Measurements from ENCODE around the gene MRPS9.

GRCh38 chr2:105099153-105099552 is 61.3 kb downstream of the MRPS9 start:
- TF ChIP-seq CTCF (IDR thresholded peaks at IDR 0.05; ENCODE audit: extremely low read depth in 1 of 2, insufficient read depth in 1 of 2, low read depth in 1 of 2, low read length in 2 of 2) = no peak
- no peak for TF ChIP-seq MYC (IDR thresholded peaks at IDR 0.05; ENCODE audit: low read depth, low read length)
- no peak for TF ChIP-seq EZH2 (IDR thresholded peaks at IDR 0.05; ENCODE audit: borderline replicate concordance, low read depth, low read length, severe bottlenecking)
- TF ChIP-seq JUN (IDR thresholded peaks at IDR 0.05; ENCODE audit: borderline replicate concordance, insufficient read depth, insufficient read length, low read depth) = no peak

All from endothelial cell of umbilical vein (primary cell).